ENCODE results near the gene IFNL4. TPM values are rescaled to one million over a fixed set of nuclear protein-coding genes. Genes with fewer than 3 reads are reported as not detected.

Gene IFNL4
- not detected for total RNA-seq

GRCh38 chr19:39248806-39249205 lies at the start of gene IFNL4:
Gene IFNL4 (minus strand): TSS chr19:39248856.
- no peaks in the 10 kb centered on the region for H3K36me3 ChIP-seq (replicated peaks in 1 of 2; ENCODE audit: insufficient read depth in 1 of 2, low read depth in 2 of 2)
- no peak within 1 kb of the TSS for H3K27ac ChIP-seq
- H3K9me3 ChIP-seq, result no peaks in the 10 kb centered on the region
- 80 to 84% methylated on average over 8 to 13 of the region's 13 CpGs for WGBS, 2 donors
- intact Hi-C loops (cut with DNase I), result no loop called here
- ATAC-seq (no peak), DNase-seq (no peak)
- peaks cover 13% of the 10 kb centered on the region for H3K4me1 ChIP-seq
- peaks cover 0 to 10% of the 10 kb centered on the region in 2 donors for H3K27me3 ChIP-seq
- H3K4me3 ChIP-seq, result no peak within 1 kb of the TSS
- TF ChIP-seq, protein P1, sequence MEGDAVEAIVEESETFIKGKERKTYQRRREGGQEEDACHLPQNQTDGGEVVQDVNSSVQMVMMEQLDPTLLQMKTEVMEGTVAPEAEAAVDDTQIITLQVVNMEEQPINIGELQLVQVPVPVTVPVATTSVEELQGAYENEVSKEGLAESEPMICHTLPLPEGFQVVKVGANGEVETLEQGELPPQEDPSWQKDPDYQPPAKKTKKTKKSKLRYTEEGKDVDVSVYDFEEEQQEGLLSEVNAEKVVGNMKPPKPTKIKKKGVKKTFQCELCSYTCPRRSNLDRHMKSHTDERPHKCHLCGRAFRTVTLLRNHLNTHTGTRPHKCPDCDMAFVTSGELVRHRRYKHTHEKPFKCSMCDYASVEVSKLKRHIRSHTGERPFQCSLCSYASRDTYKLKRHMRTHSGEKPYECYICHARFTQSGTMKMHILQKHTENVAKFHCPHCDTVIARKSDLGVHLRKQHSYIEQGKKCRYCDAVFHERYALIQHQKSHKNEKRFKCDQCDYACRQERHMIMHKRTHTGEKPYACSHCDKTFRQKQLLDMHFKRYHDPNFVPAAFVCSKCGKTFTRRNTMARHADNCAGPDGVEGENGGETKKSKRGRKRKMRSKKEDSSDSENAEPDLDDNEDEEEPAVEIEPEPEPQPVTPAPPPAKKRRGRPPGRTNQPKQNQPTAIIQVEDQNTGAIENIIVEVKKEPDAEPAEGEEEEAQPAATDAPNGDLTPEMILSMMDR (IDR thresholded peaks at IDR 0.05), result no peak
- TF ChIP-seq POLR2A (IDR thresholded peaks at IDR 0.05), result no peak

DNA sequence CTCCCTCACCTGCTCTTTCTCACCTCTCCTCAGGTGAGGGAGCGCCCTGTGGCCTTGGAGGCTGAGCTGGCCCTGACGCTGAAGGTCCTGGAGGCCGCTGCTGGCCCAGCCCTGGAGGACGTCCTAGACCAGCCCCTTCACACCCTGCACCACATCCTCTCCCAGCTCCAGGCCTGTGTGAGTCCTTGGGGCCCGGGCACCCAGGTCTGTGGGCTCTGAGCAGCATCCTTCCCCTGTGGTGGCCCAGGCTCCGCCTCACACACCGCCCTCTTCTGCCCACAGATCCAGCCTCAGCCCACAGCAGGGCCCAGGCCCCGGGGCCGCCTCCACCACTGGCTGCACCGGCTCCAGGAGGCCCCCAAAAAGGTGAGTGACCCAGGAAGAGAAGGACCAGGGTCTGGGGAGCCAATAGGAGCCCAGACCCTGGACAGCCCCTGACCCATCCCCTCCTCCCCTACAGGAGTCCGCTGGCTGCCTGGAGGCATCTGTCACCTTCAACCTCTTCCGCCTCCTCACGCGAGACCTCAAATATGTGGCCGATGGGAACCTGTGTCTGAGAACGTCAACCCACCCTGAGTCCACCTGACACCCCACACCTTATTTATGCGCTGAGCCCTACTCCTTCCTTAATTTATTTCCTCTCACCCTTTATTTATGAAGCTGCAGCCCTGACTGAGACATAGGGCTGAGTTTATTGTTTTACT lies 49.4 kb upstream of the IFNL4 start:
- H3K36me3 ChIP-seq (replicated peaks in 1 of 2; ENCODE audit: insufficient read depth in 1 of 2, low read depth in 2 of 2), result no peaks in the 10 kb centered on the region
- DNase-seq (peak in 1 of 4 donors; percentile 13), ATAC-seq (no peak)
- no peak overlapping the region for H3K4me3 ChIP-seq
- 57 to 64% methylated on average over 12 to 17 of the region's 17 CpGs for WGBS, 2 donors
- H3K27ac ChIP-seq, result no peak overlapping the region
- no peaks in the 10 kb centered on the region for H3K9me3 ChIP-seq
- no peak for TF ChIP-seq POLR2A (IDR thresholded peaks at IDR 0.05)
- TF ChIP-seq, protein P1 (IDR thresholded peaks at IDR 0.05), result no peak
- H3K27me3 ChIP-seq, result no peaks in the 10 kb centered on the region
- no peaks in the 10 kb centered on the region for H3K4me1 ChIP-seq
- intact Hi-C loops (cut with DNase I), result no loop called here

- TF ChIP-seq, protein P1 (IDR thresholded peaks at IDR 0.05), result no peak
- no peak for TF ChIP-seq POLR2A (IDR thresholded peaks at IDR 0.05)
- no peaks in the 10 kb centered on the region for H3K9me3 ChIP-seq
- H3K27me3 ChIP-seq, result no peaks in the 10 kb centered on the region
- no peaks in the 10 kb centered on the region for H3K36me3 ChIP-seq (replicated peaks in 1 of 2; ENCODE audit: insufficient read depth in 1 of 2, low read depth in 2 of 2)
- H3K4me3 ChIP-seq, result no peak overlapping the region
- no peaks in the 10 kb centered on the region for H3K4me1 ChIP-seq
- 86 to 87% methylated on average over 4 of the region's 4 CpGs for WGBS, 2 donors
- no peak for DNase-seq
- intact Hi-C loops (cut with DNase I), result no loop called here
- no peak for ATAC-seq
- H3K27ac ChIP-seq, result no peak overlapping the region
These were observed 48.2 kb upstream of the IFNL4 start for GRCh38 chr19:39296906-39297305.

GRCh38 chr19:39296055-39296645 lies 47.5 kb upstream of the IFNL4 start, which contains the start of gene IFNL1:
Gene IFNL1 (plus strand): TSS chr19:39296407. CDS start chr19:39296422, 15 bp downstream.
- 82 to 87% methylated on average over 8 to 11 of the region's 11 CpGs for WGBS, 2 donors
- Histone ChIP-seq H3K4me1 (no peaks in the 10 kb centered on the region), H3K4me3 (no peak within 1 kb of the TSS), H3K9me3 (no peaks in the 10 kb centered on the region), H3K27me3 (no peaks in the 10 kb centered on the region), H3K36me3 (replicated peaks in 1 of 2; ENCODE audit: insufficient read depth in 1 of 2, low read depth in 2 of 2) (no peaks in the 10 kb centered on the region), H3K27ac (no peak within 1 kb of the TSS)
- intact Hi-C loops (cut with DNase I), result no loop called here
- ATAC-seq, result no peak
- TF ChIP-seq, protein P1 (IDR thresholded peaks at IDR 0.05), result no peak
- no peak for TF ChIP-seq POLR2A (IDR thresholded peaks at IDR 0.05)
- no peak for DNase-seq
